HCT116 (cell line): Measurements from ENCODE around the gene PPP1R36. TPM values are rescaled to one million over a fixed set of nuclear protein-coding genes. Genes with fewer than 3 reads are reported as not detected.

Experiments
- ATAC-seq: fragments of 200-7000 bp; cut with Tn5 transposase; 2 replicates; pipeline ENCODE4 v1.9.1; 2020; ENCODE audit warnings: mild to moderate bottlenecking, moderate library complexity
- BruUV-seq: library from RNA; stranded (reverse); fragments of 400-500 nt; replicated peaks from 2 replicates; lab custom pipeline; 2021; lab: Mats Ljungman, UMichigan
- CTCF ChIA-PET: fragments of 300-600 bp; sonication (Branson Sonifier 250); formaldehyde crosslinking; loops from one replicate; lab custom pipeline; 2021; ENCODE audit warnings: antibody characterized with exemption; lab: Charles Lee
- POLR2A ChIA-PET: fragments of 300-600, 350-600 bp; sonication (Branson Sonifier 250); formaldehyde crosslinking; loops from one replicate; lab custom pipeline; 2021; ENCODE audit warnings: antibody characterized with exemption; lab: Charles Lee
- RAD21 ChIA-PET, 2 experiments: fragments of 300-600 bp; sonication (Branson Sonifier 250); formaldehyde crosslinking; loops; one replicate each; lab custom pipeline; 2023; ENCODE audit warnings: low total read pairs in 2 of 2; ENCODE audit not compliant: uncharacterized antibody in 2 of 2, unreplicated experiment in 2 of 2, low non-redundant PET in 1 of 2; lab: Charles Lee
- DNase-seq: peaks from one replicate; pipeline ENCODE4 v3.0.0-alpha.2; 2010; ENCODE audit warnings: low read depth, low spot score
- H2AFZ ChIP-seq: fragments of 200-600 bp; shearing (Covaris generic), sonication (generic); 2 replicates; pipeline ENCODE4 v1.6.1; 2017; ENCODE audit warnings: low read depth, mixed run types, mixed read lengths, antibody characterized with exemption, low read length; ENCODE audit not compliant: poor library complexity, severe bottlenecking
- H3K27ac ChIP-seq: 2 replicates; pipeline ENCODE4 v1.5.1; 2012; ENCODE audit warnings: low read depth, low read length
- H3K27me3 ChIP-seq: fragments of 200-600 bp; sonication (generic); 2 replicates; pipeline ENCODE4 v1.6.1; 2016; ENCODE audit warnings: mixed run types, low read length, mixed read lengths; ENCODE audit not compliant: insufficient read depth
- H3K36me3 ChIP-seq, 2 experiments: fragments of 200-500 bp in 1 of 2; fragments of 200-600 bp in 1 of 2; sonication (Bioruptor generic) in 1 of 2; sonication (generic) in 1 of 2; 2 replicates each; pipeline versions ENCODE4 v1.5.1 to v1.6.1; 2014 to 2016; ENCODE audit warnings: low read length in 2 of 2, inconsistent platforms in 1 of 2, mixed read lengths in 1 of 2, mixed run types in 1 of 2; ENCODE audit not compliant: insufficient read depth in 2 of 2, control insufficient read depth in 1 of 2
- H3K4me1 ChIP-seq, 2 experiments: fragments of 200-600 bp in 1 of 2; sonication (generic) in 1 of 2; 2 replicates each; pipeline versions ENCODE4 v1.5.1 to v1.6.1; 2012 to 2017; ENCODE audit warnings: low read length in 2 of 2, inconsistent platforms in 1 of 2, mild to moderate bottlenecking in 1 of 2, mixed read lengths in 1 of 2, mixed run types in 1 of 2, moderate library complexity in 1 of 2; ENCODE audit not compliant: insufficient read depth in 2 of 2, control insufficient read depth in 1 of 2
- H3K4me2 ChIP-seq: fragments of 200-600 bp; sonication (generic); 2 replicates; pipeline ENCODE4 v1.6.1; 2017; ENCODE audit warnings: mixed run types, low read length, mixed read lengths
- H3K4me3 ChIP-seq, 2 experiments: fragments of 200-600 bp in 1 of 2; sonication (generic) in 1 of 2; replicated peaks in 1 of 2; 2 replicates each; pipeline ENCODE4 v1.5.1; 2011 to 2016; ENCODE audit warnings: low read length in 2 of 2, control low read depth in 1 of 2, low read depth in 1 of 2, mild to moderate bottlenecking in 1 of 2, mixed read lengths in 1 of 2, mixed run types in 1 of 2
- H3K79me2 ChIP-seq: fragments of 200-600 bp; sonication (generic); 2 replicates; pipeline ENCODE4 v1.6.1; 2017; ENCODE audit warnings: mild to moderate bottlenecking, mixed run types, low read length, moderate library complexity, mixed read lengths; ENCODE audit not compliant: insufficient read depth
- H3K9ac ChIP-seq: fragments of 200-600 bp; sonication (generic); 2 replicates; pipeline ENCODE4 v1.6.1; 2016; ENCODE audit warnings: low read length, mixed read lengths
- H3K9me2 ChIP-seq: fragments of 200-600 bp; sonication (generic), shearing (Covaris generic); 2 replicates; pipeline ENCODE4 v1.6.1; 2017; ENCODE audit warnings: mixed run types, mild to moderate bottlenecking, moderate library complexity; ENCODE audit not compliant: insufficient read depth
- H3K9me3 ChIP-seq, 2 experiments: fragments of 200-500 bp in 1 of 2; fragments of 200-600 bp in 1 of 2; sonication (Bioruptor generic) in 1 of 2; sonication (generic) in 1 of 2; 2 replicates each; pipeline ENCODE4 v1.6.1; 2014 to 2017; ENCODE audit warnings: low read length in 2 of 2, mixed read lengths in 2 of 2, inconsistent platforms in 1 of 2, low read depth in 1 of 2, mild to moderate bottlenecking in 1 of 2, mixed run types in 1 of 2, moderate library complexity in 1 of 2; ENCODE audit not compliant: control insufficient read depth in 1 of 2, insufficient read depth in 1 of 2
- H4K20me1 ChIP-seq: fragments of 200-600 bp; sonication (generic), shearing (Covaris generic); 2 replicates; pipeline ENCODE4 v1.6.1; 2017; ENCODE audit warnings: mixed run types, mild to moderate bottlenecking, moderate library complexity; ENCODE audit not compliant: insufficient read depth
- ATF3 ChIP-seq: IDR thresholded peaks from 2 replicates; pipeline ENCODE4 v1.6.1; 2012
- CBX3 ChIP-seq: IDR thresholded peaks from 2 replicates; pipeline ENCODE4 v1.6.1; 2012; ENCODE audit warnings: low read depth
- CEBPB ChIP-seq: IDR thresholded peaks from 2 replicates; pipeline ENCODE4 v1.6.1; 2012; ENCODE audit warnings: low read depth
- CTCF ChIP-seq, 3 experiments: fragments of 200-600 bp in 1 of 3; sonication (generic) in 1 of 3; IDR thresholded peaks in 2 of 3; conservative IDR thresholded peaks in 1 of 3; 2 replicates each; pipeline ENCODE4 v1.5.1; 2012 to 2017; ENCODE audit warnings: low read depth in 2 of 3, low read length in 2 of 3, antibody characterized with exemption in 1 of 3, borderline replicate concordance in 1 of 3, control low read depth in 1 of 3, mild to moderate bottlenecking in 1 of 3, mixed read lengths in 1 of 3, mixed run types in 1 of 3, moderate library complexity in 1 of 3; ENCODE audit not compliant: insufficient read depth in 1 of 3
- EZH2 ChIP-seq: fragments of 200-600 bp; sonication (generic); IDR thresholded peaks from 2 replicates; pipeline ENCODE4 v1.6.1; 2017; ENCODE audit warnings: antibody characterized with exemption, mixed run types
- EZH2phosphoT487 ChIP-seq: fragments of 200-600 bp; IDR thresholded peaks from 2 replicates; pipeline ENCODE4 v1.6.1; 2018; ENCODE audit warnings: antibody characterized with exemption, borderline replicate concordance
- FOSL1 ChIP-seq: IDR thresholded peaks from 2 replicates; pipeline ENCODE4 v1.6.1; 2012; ENCODE audit warnings: low read depth
- POLR2A ChIP-seq: IDR thresholded peaks from 2 replicates; pipeline ENCODE4 v1.7.0; 2011; ENCODE audit warnings: borderline replicate concordance; ENCODE audit not compliant: insufficient read depth, insufficient read length; ENCODE audit errors: extremely low read depth
- RAD21 ChIP-seq: IDR thresholded peaks from 2 replicates; pipeline ENCODE4 v1.6.1; 2012; ENCODE audit warnings: low read depth, mild to moderate bottlenecking
- SIN3A ChIP-seq: IDR thresholded peaks from 2 replicates; pipeline ENCODE4 v1.6.1; 2012; ENCODE audit warnings: low read depth
- SP1 ChIP-seq: IDR thresholded peaks from 2 replicates; pipeline ENCODE4 v1.6.1; 2012; ENCODE audit warnings: low read depth
- TCF7L2 ChIP-seq: IDR thresholded peaks from 2 replicates; pipeline ENCODE4 v1.7.0; 2011; ENCODE audit warnings: borderline replicate concordance, inconsistent platforms; ENCODE audit not compliant: insufficient read depth, insufficient read length; ENCODE audit errors: extremely low read depth
- YY1 ChIP-seq: IDR thresholded peaks from 2 replicates; pipeline ENCODE4 v1.6.1; 2011; ENCODE audit warnings: low read length, low read depth, moderate library complexity, mild to moderate bottlenecking; ENCODE audit not compliant: insufficient replicate concordance; ENCODE audit errors: extremely low read depth
- ZBTB33 ChIP-seq: IDR thresholded peaks from 2 replicates; pipeline ENCODE4 v1.6.1; 2011; ENCODE audit warnings: mild to moderate bottlenecking, low read length, moderate library complexity; ENCODE audit not compliant: insufficient replicate concordance; ENCODE audit errors: extremely low read depth
- ZFX ChIP-seq: fragments of 450-650 bp; IDR thresholded peaks from 2 replicates; pipeline ENCODE4 v1.6.1; 2017
- ZNF274 ChIP-seq: fragments of 200-500 bp; sonication (Bioruptor generic); IDR thresholded peaks from 2 replicates; pipeline ENCODE4 v1.6.1; 2014; ENCODE audit warnings: mild to moderate bottlenecking, low read depth, low read length, inconsistent platforms
- intact Hi-C: fragments of 100-400 bp; cut with micrococcal nuclease; formaldehyde crosslinking; loops from 2 replicates; pipeline ENCODE4 v1.10.0; 2022
- total RNA-seq: library from RNA; stranded (reverse); gene quantifications from one replicate; pipeline ENCODE4 v1.2.1, GENCODE V29; 2021; ENCODE audit not compliant: unreplicated experiment

The PPP1R36 gene
- total RNA-seq, 1 experiment from 2014 or later = 0.47 TPM

- Histone ChIP-seq H3K9me2 (no peaks in the 10 kb centered on the region), H3K4me2 (no peak overlapping the region), H3K9me3 (no peaks in the 10 kb centered on the region), H3K27ac (no peak overlapping the region), H3K4me1 (no peaks in the 10 kb centered on the region), H3K27me3 (no peaks in the 10 kb centered on the region), H3K79me2 (no peaks in the 10 kb centered on the region), H3K9ac (no peak overlapping the region), H3K36me3 (no peaks in the 10 kb centered on the region), H4K20me1 (no peaks in the 10 kb centered on the region), H2AFZ (no peak overlapping the region), H3K4me3 (no peak overlapping the region)
- POLR2A ChIA-PET = no interaction called here
- no peak for DNase-seq
- BruUV-seq = no TSS peak
- RAD21 ChIA-PET = no interaction called here
- no peak for ATAC-seq
- intact Hi-C loops = no loop called here
- TF ChIP-seq SP1 (no peak), RAD21 (no peak), ZBTB33 (no peak), YY1 (no peak), CEBPB (no peak), CBX3 (no peak), SIN3A (no peak), TCF7L2 (no peak), CTCF (IDR thresholded peaks at IDR 0.05 in 2 of 3, conservative IDR thresholded peaks at IDR 0.05 in 1 of 3; ENCODE audit: borderline replicate concordance in 1 of 3, insufficient read depth in 1 of 3, low read depth in 2 of 3, low read length in 2 of 3) (no peak), EZH2 (no peak), ZNF274 (no peak), EZH2phosphoT487 (no peak), ATF3 (no peak), POLR2A (no peak), ZFX (no peak), FOSL1 (no peak)
- CTCF ChIA-PET = no interaction called here
These were observed 12.7 kb downstream of the PPP1R36 start for GRCh38 chr14:64562436-64562835.
